ENCODE results near the gene CALCA. TPM values are rescaled to one million over a fixed set of nuclear protein-coding genes. Genes with fewer than 3 reads are reported as not detected.
A peak's percentile ranks its signal among the peaks of the same experiment; 100 is the strongest.
"Not testable (repeated sequence)": the region's sequence is repeated elsewhere in the genome, so short reads cannot be mapped to it uniquely, and the experiment has no call there.

CALCA gene, protein sequence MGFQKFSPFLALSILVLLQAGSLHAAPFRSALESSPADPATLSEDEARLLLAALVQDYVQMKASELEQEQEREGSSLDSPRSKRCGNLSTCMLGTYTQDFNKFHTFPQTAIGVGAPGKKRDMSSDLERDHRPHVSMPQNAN
- not detected for polyA plus RNA-seq

DNA sequence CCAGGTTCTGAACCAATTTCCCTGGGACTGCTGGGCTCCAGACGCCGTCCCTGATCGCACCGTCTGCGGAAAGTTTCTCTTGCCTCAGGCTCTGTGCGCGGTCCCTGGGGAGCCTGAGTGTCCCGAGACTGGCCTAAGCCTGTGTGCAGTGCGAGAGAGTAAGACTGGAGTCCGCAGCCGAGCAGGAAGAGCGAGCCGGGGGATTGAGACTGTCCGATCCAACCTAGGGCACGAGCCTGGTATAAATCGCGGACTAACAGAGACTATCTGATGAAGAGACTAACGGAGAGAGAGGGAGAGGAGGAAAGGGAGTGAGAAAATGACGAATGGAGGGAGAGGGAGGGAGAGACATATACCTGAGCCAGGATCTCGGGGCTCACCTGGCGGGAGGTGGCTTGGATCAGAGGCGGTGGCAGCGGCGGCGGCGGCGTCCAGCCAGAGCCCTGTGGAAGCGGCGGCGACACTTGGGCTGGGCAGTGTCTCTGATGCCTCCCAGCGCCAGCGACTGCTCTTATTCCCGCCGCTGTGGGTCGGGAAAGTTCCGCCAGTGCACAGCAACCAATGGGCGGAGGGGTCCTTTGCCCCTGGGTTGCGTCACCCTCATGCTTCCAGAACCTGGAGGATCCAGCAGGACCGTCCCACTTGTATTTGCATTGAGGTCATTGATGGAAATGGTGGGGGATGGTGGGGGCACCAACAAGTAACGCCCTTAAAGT is at the start of gene CALCA:
Gene CALCA, minus strand, starts transcription at position 487 of the 716 bp plus-strand sequence. CDS start 1,159 bp downstream, outside the sequence.
- H3K4me1 Mint-ChIP-seq, result peaks cover 15 to 24% (median 18%) of the 10 kb centered on the region in 3 donors
- no peaks in the 10 kb centered on the region for H3K9me3 Mint-ChIP-seq
- H3K27ac Mint-ChIP-seq, result no peak within 1 kb of the TSS
- H3K4me3 Mint-ChIP-seq, result peak within 1 kb of the TSS; percentile 33 to 87 (median 73)
- H3K36me3 Mint-ChIP-seq, result no peaks in the 10 kb centered on the region
- peaks cover 69% of the 10 kb centered on the region for H3K27me3 Mint-ChIP-seq

DNA sequence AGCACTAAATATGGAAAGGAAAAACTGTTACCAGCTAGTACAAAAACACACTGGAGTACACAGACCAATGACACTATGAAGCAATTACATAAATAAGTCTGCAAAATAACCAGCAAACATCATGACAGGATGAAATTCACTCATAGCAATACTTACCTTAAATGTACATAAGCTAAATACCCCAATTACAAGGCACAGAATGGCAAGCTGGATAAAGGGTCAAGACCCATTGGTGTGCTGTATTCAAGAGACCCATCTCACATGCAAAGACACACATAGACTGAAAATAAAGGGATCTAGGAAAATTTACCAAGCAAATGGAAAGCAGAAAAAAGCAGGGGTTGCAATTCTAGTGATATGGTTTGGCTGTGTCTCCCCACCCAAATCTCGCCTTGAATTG is 44.0 kb upstream of the CALCA start:
- H3K9me3 Mint-ChIP-seq, result peaks cover 8 to 36% (median 25%) of the 10 kb centered on the region in 3 donors

DNA sequence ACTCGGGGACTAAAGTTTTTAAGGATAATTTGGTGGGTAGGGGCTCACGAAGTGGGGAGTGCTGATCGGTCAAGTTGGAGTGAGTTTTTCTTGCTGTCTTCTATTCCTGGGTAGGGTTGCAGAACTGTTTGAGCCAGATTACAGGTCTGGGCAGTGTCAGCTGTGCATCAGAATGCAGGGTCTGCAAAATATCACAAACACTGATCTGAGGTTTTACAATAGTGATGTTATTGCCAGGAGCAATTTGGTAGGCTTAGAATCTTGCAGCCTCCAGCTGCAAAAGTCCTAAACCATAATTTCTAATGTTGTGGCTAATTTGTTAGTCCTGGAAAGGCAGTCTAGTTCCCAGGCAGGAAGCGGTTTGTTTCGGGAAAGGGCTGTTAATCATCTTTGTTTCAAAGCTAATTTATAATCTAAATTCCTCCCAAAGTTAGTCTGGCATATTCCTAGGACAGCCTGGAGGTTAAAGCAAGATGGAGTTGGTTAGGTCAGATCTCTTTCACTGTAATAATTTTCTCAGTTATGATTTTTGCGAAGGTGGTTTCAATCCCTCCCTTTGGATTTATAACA is 39.7 kb upstream of the CALCA start:
- no peaks in the 10 kb centered on the region for H3K4me1 Mint-ChIP-seq
- H3K27me3 Mint-ChIP-seq, result peaks cover 14% of the 10 kb centered on the region

More for the DNA sequence above, 44.0 kb upstream of the CALCA start:
- Mint-ChIP-seq H3K27me3 (peaks cover 11% of the 10 kb centered on the region), H3K4me1 (no peaks in the 10 kb centered on the region), H3K4me3 (no peak overlapping the region), H3K36me3 (no peaks in the 10 kb centered on the region), H3K27ac (no peak overlapping the region)

DNA sequence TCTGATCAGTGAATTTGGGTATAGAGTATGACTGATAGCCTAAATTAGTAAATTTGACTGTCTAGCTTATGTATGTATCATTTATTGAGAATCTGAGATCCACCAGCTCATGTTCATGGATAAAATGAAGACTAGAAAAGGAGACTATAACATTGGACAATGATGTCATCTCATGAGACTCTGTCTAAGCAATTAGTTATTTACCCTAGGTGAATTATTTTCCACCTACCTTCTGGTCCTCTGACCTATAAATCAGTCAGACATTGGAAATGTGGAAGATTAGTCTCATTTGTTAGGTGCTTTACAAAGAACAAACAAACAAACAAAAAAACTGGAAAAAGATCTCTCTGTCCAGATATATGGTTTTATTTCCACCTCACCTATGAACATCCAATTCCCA is 38.7 kb upstream of the CALCA start:
- H3K27me3 Mint-ChIP-seq, result peaks cover 14% of the 10 kb centered on the region

More for the DNA sequence above, 39.7 kb upstream of the CALCA start:
- no peak overlapping the region for H3K4me3 Mint-ChIP-seq
- H3K27ac Mint-ChIP-seq, result no peak overlapping the region
- H3K36me3 Mint-ChIP-seq, result peaks cover 2% of the 10 kb centered on the region
- H3K9me3 Mint-ChIP-seq, result peaks cover 2 to 17% (median 12%) of the 10 kb centered on the region in 3 donors

DNA sequence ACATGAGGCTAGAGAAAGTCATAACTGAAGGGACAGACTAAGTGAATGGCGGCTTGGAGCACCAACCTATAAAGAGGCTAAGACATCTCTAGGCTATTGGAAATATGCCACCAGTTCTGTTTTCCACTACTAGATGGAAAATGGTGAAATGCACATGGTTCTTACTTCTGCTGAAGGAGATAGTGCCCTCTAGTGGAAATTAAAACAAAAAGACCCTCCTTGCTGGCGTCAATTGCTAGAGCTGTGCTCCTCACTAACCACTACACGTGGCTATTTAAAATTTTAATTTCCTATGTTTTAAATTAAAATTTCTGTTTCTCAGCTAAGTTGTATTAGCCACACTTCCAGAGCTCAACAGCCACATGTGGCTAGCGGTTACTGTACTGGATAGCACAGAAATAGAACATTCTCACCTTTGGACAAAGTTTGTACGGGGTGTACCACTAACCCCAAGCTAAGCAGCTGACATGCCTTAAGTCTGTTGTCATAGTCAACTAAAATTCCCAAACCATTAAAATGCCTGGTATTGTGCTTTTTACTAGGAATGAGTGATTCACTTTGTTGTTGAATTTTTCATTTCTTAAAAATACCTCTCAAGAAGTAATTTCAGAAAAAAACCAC is 34.1 kb upstream of the CALCA start:
- H3K4me3 Mint-ChIP-seq, result no peak overlapping the region
- H3K4me1 Mint-ChIP-seq, result no peaks in the 10 kb centered on the region
- peaks cover 2% of the 10 kb centered on the region for H3K36me3 Mint-ChIP-seq
- H3K9me3 Mint-ChIP-seq, result no peaks in the 10 kb centered on the region
- H3K27me3 Mint-ChIP-seq, result peaks cover 9% of the 10 kb centered on the region
- H3K27ac Mint-ChIP-seq, result no peak overlapping the region

More for the DNA sequence above, 38.7 kb upstream of the CALCA start:
- Mint-ChIP-seq H3K27ac (no peak overlapping the region), H3K4me3 (no peak overlapping the region), H3K4me1 (no peaks in the 10 kb centered on the region), H3K9me3 (peaks cover 0 to 8% (median 8%) of the 10 kb centered on the region in 3 donors), H3K36me3 (peaks cover 2% of the 10 kb centered on the region)

DNA sequence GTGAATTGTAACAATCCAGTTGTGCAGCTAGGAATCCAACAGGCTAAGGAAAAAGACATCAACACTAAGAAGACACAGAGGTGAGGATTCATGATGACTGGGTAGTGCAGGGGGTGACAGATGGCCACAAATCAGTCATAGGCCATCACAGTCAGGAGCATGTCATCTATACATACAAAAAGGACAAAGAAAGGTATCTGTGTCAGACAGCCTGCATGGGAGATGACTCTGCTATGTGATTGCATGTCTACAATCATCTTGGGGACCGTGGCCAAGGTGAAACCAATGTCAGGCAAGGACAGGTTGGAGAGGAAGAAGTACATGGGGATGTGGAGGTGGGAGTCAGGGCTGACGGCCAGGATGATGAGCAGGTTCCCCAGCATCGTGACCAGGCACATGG is 16.0 kb upstream of the CALCA start:
- H3K27me3 Mint-ChIP-seq, H3K4me1 Mint-ChIP-seq, H3K9me3 Mint-ChIP-seq, H3K4me3 Mint-ChIP-seq, H3K27ac Mint-ChIP-seq, H3K36me3 Mint-ChIP-seq: not testable (repeated sequence)

DNA sequence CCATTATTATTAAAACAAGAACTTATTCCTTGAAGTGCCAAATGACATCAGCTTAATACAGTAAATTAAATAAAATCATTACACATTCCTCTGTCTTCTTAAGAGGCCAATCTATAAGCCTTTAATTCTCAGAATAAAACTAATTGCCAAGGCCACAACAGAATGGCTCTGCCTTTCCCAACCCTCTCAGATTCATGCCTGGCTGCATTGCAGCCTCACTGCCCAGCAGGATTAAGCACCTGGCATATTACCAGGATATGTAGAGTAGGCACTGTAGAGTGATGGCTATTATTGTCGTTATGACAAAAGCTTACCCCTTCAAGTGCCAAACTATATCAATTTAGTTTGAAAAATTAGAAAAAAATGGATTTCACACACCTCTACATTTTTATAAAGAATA is 9.4 kb upstream of the CALCA start:
- peaks cover 11% of the 10 kb centered on the region for H3K27me3 Mint-ChIP-seq
- H3K36me3 Mint-ChIP-seq, result no peaks in the 10 kb centered on the region

DNA sequence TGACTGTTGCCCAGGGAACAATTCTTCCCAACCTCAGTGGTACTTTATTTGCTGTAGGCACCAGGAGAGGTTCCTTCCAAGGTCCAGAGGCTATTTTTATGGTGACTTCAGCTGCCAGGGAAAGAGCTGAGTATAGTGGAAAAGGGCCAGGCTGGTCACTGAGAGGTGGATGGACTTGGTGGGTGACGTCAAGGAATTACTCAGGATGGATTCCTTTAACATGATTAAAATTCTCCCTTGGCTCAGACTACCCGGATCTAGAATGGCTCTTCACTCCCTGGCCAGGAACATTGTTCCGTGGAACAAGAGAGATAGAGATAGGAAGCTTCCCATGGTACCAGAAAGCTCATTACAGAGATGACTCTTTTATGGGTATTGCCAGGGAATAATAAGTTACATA is 8.7 kb upstream of the CALCA start:
- Mint-ChIP-seq H3K36me3 (no peaks in the 10 kb centered on the region), H3K27me3 (peaks cover 17% of the 10 kb centered on the region)

More for the DNA sequence above, 9.4 kb upstream of the CALCA start:
- H3K4me3 Mint-ChIP-seq, result no peak overlapping the region
- peaks cover 0 to 3% (median 2%) of the 10 kb centered on the region in 3 donors for H3K9me3 Mint-ChIP-seq
- H3K4me1 Mint-ChIP-seq, result no peaks in the 10 kb centered on the region
- no peak overlapping the region for H3K27ac Mint-ChIP-seq

DNA sequence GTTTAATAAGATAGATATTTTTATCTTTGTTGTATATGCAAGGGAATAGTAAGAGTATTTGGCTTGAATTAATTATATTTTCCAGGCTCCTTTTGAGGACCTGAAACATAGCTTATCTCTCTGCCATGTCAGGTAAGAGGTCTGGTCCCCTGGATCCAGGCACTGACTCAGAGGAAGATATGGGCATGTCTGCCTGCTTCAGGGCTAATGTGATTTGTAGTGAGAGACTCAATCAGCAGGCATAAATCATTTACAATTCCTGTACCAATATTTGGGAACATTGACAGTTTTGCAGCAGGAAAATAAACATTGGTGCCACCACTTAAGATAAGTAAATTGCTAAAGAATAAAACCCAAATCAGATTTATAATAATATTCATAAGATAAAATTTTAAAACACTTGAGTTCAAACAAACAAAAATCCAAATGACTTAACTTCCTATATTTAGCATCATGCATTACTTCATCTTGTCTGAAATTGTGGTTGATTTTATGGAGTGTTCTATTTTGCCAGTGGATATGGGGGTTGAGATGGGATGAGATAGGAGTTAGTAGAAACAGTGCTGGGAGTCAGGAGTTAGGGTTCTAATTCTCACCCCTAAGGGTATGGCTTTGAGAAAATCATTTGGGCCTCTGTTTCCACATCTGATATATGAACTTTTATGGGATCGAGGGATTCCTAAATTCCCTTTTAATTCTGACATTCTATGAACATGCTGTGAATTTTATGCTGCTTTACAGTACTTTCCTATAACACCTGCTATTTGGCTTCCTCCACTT is 5.1 kb upstream of the CALCA start:
- Mint-ChIP-seq H3K36me3 (no peaks in the 10 kb centered on the region), H3K4me3 (no peak overlapping the region), H3K27me3 (peaks cover 45% of the 10 kb centered on the region), H3K27ac (no peak overlapping the region), H3K4me1 (peaks cover 12 to 20% (median 18%) of the 10 kb centered on the region in 3 donors), H3K9me3 (no peaks in the 10 kb centered on the region)

More for the DNA sequence above, 8.7 kb upstream of the CALCA start:
- Mint-ChIP-seq H3K4me3 (no peak overlapping the region), H3K4me1 (no peaks in the 10 kb centered on the region), H3K27ac (no peak overlapping the region), H3K9me3 (peaks cover 0 to 3% (median 2%) of the 10 kb centered on the region in 3 donors)

DNA sequence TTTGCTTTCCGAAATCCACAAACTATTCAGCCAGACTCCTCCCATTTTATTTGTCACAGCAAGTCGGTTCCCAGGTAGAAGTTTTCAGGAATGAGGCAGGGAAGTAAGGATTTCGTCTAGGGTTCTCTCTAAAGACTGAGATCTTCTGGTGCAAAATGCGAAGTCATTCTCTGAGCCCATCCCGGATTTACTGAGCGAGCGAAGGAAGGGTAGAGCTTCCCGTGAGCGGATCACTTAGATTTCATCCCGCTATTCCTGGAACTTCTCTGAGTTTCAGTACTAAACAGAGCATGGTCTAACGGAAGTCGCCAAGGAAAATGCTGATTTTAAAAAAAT is 3.1 kb upstream of the CALCA start:
- H3K4me3 Mint-ChIP-seq, result no peak overlapping the region
- H3K9me3 Mint-ChIP-seq, result no peaks in the 10 kb centered on the region
- H3K36me3 Mint-ChIP-seq, result no peaks in the 10 kb centered on the region
- peaks cover 60% of the 10 kb centered on the region for H3K27me3 Mint-ChIP-seq
- no peak overlapping the region for H3K27ac Mint-ChIP-seq
- H3K4me1 Mint-ChIP-seq, result peaks cover 15 to 24% (median 18%) of the 10 kb centered on the region in 3 donors

DNA sequence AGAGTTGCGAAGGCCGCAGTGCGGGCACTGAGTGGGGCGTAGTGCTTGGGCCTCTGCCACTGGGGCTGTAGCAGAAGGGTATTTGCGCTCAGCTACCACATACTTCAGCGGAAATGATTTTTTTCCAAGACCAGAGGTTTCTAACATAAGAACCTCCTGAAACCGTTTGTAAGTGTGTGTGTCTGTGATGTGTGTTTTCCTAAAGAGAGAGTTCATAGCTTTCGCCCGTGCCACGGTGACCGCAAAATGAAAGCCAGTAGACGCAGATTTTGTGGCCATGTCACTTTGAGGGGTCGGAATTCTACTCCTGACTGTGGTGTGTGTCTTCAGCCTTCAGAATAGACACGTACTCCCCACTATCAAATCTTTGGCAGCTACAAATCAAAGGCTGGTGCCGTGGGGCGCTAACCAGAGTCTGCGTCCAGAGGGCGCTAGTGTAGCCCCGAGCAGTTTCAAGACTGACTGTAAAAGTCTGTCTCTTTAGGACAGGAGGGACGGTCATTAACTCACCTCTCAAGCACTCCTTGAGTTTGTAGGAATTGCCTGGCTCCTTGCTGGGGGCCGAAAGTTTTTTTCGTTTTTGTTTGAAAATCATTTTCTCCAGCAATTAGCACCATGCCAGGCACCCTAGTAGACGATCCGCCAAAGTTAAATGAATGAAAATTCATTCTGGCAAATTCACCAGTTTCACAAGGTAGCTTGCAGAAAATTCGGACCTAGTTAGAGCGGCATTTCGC is 2.5 kb upstream of the CALCA start:
- Mint-ChIP-seq H3K36me3 (no peaks in the 10 kb centered on the region), H3K27ac (no peak overlapping the region)

DNA sequence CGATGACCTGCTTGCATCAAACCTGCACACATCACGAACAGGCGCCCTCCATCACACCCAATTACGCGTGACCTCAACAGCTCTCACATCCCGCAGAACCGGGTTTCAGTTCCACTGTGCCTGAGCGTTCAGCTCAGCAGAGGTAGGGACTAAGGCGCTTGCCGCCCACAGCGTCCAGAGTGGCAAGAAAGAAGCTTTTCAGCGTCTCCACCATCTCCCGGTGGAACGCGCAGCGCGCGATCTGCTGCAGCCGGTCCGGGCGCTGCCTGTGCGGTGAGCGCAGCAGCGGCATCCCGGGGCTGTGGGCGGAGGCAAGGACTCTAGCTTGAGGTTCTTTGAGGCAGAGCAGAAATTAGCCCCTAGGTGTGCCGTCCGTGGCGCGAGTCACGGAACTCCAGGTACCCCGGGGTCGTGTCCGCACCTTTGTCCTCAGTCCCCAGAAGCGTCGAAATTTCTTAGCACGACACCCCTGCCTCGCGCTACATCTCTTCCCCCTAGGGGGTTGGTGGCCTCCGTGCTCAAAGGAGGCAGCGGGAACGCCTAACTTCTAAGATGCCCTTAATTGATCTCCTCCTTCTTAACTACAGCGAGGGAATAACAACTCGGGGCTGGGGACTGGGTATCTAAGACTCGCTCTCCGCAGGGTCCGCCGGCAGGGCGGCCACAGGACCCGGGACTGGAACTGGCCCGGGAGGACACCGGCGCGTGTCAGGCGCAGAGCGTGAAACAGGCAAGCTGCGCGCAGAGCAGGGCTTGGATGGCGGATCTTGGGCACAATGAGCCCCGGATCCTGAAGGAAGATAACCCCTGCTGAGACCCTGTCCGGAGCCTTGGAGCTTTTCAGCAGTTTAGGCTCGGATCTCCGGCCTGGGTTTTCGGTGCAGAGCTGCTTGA is 1.7 kb upstream of the CALCA start:
- H3K27me3 Mint-ChIP-seq, result peaks cover 69% of the 10 kb centered on the region
- no peaks in the 10 kb centered on the region for H3K9me3 Mint-ChIP-seq
- H3K4me1 Mint-ChIP-seq, result peaks cover 15 to 24% (median 18%) of the 10 kb centered on the region in 3 donors
- H3K4me3 Mint-ChIP-seq, result peak overlapping the region; percentile 33 to 87 (median 73)
- no peaks in the 10 kb centered on the region for H3K36me3 Mint-ChIP-seq
- no peak overlapping the region for H3K27ac Mint-ChIP-seq

More for the DNA sequence above, 2.5 kb upstream of the CALCA start:
- no peaks in the 10 kb centered on the region for H3K9me3 Mint-ChIP-seq
- H3K4me1 Mint-ChIP-seq, result peaks cover 15 to 24% (median 18%) of the 10 kb centered on the region in 3 donors
- peaks cover 61% of the 10 kb centered on the region for H3K27me3 Mint-ChIP-seq
- peak overlapping the region; percentile 14 to 87 (median 73) for H3K4me3 Mint-ChIP-seq
